Endothelial cell of coronary artery (primary cell): Measurements from ENCODE around the gene KIF14. TPM values are rescaled to one million over a fixed set of nuclear protein-coding genes. Genes with fewer than 3 reads are reported as not detected.

Experiments used
- total RNA-seq: library from RNA; depleted of rRNA; stranded (reverse); fragments of >200 nt; gene quantifications from 2 replicates; pipeline ENCODE4 v1.2.3, GENCODE V29; 2014

Gene KIF14
- 3.8 and 9.0 TPM in 2 replicates for total RNA-seq

GRCh38 chr1:200620273-200621131 is at the start of gene KIF14:
Gene KIF14, minus strand, starts transcription at chr1:200620751. Its CDS starts 2,028 bp downstream, at chr1:200618723.

GRCh38 chr1:200669314-200670241 is 49.0 kb upstream of the KIF14 start, which contains the start of gene DDX59:
Gene DDX59, minus strand, starts transcription at chr1:200669907. Its CDS starts 3,167 bp downstream, at chr1:200666740.

Other genes starting within 250 kb of the KIF14 start
- 19.3 and 24.4 TPM in 2 replicates for gene ZNF281, start 210.7 kb downstream of the KIF14 start, total RNA-seq
- 11.0 and 12.4 TPM in 2 replicates for gene DDX59, start 49.2 kb upstream of the KIF14 start, total RNA-seq
- gene CAMSAP2, start 118.1 kb upstream of the KIF14 start, total RNA-seq = 27.4 and 29.9 TPM in 2 replicates